Measurements from ENCODE around the gene RBMS3. TPM values are rescaled to one million over a fixed set of nuclear protein-coding genes. Genes with fewer than 3 reads are reported as not detected.
A peak's percentile ranks its signal among the peaks of the same experiment; 100 is the strongest.

The RBMS3 gene
- total RNA-seq, 1 donor from 2014 or later = 47.6 TPM

DNA sequence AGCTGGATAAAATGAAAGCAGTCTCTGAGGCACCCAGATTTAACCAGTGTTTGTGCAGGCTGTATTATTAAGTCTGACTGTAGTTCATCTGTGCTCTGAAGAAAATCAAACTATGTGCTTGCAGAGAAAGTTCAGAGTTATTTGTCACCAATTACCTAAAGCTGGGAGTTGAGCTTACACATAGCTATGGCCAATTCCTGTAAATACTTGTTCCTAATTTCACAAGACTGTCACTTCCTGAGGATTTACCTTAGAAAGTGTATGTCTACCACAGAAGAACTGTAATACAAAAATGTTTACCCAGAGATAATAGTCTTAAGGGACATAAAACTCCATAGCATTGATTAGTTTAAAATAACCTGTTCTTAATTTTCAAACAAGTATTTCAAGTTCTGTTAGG lies 697.2 kb downstream of the RBMS3 start:
- no peak for DNase-seq (ENCODE audit: low spot score)
- no peak overlapping the region for H3K4me3 Mint-ChIP-seq (ENCODE audit: unreplicated experiment)
- no peaks in the 10 kb centered on the region for H3K27me3 Mint-ChIP-seq (ENCODE audit: low read depth)
- peaks cover 25% of the 10 kb centered on the region for H3K4me1 Mint-ChIP-seq (ENCODE audit: low read depth)
- peak overlapping the region; percentile 19 for H3K27ac Mint-ChIP-seq (ENCODE audit: unreplicated experiment)
- H3K9me3 Mint-ChIP-seq (ENCODE audit: low read depth) = peaks cover 27% of the 10 kb centered on the region
- peaks cover 11% of the 10 kb centered on the region for H3K36me3 Mint-ChIP-seq (ENCODE audit: low read depth)
- TF ChIP-seq, protein P1, sequence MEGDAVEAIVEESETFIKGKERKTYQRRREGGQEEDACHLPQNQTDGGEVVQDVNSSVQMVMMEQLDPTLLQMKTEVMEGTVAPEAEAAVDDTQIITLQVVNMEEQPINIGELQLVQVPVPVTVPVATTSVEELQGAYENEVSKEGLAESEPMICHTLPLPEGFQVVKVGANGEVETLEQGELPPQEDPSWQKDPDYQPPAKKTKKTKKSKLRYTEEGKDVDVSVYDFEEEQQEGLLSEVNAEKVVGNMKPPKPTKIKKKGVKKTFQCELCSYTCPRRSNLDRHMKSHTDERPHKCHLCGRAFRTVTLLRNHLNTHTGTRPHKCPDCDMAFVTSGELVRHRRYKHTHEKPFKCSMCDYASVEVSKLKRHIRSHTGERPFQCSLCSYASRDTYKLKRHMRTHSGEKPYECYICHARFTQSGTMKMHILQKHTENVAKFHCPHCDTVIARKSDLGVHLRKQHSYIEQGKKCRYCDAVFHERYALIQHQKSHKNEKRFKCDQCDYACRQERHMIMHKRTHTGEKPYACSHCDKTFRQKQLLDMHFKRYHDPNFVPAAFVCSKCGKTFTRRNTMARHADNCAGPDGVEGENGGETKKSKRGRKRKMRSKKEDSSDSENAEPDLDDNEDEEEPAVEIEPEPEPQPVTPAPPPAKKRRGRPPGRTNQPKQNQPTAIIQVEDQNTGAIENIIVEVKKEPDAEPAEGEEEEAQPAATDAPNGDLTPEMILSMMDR (IDR thresholded peaks at IDR 0.05) = no peak

DNA sequence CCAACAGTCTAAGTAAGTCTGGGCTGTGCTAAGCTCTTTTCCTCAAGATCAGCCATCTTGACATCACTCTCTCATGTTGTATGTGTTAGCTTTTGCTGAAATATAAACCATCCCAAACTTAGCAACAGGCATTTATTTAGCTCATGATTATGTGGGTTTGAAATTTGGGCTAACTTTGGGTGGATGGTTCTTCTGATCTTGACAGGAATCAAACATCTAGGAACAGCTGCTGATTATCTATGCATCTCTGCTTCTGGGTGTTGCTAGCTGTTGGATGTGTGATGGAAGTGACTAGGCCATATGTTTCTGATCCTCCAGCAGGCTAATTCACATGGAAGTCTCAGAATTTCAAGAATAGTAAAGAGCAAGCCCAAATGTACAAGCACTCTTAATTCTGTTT lies 710.3 kb downstream of the RBMS3 start:
- Mint-ChIP-seq H3K4me1 (ENCODE audit: low read depth) (peaks cover 11% of the 10 kb centered on the region), H3K9me3 (ENCODE audit: low read depth) (no peaks in the 10 kb centered on the region), H3K27me3 (ENCODE audit: low read depth) (no peaks in the 10 kb centered on the region), H3K36me3 (ENCODE audit: low read depth) (peaks cover 10% of the 10 kb centered on the region), H3K27ac (ENCODE audit: unreplicated experiment) (no peak overlapping the region), H3K4me3 (ENCODE audit: unreplicated experiment) (no peak overlapping the region)
- DNase-seq (ENCODE audit: low spot score) = no peak
- TF ChIP-seq, protein P1 (IDR thresholded peaks at IDR 0.05) = no peak

DNA sequence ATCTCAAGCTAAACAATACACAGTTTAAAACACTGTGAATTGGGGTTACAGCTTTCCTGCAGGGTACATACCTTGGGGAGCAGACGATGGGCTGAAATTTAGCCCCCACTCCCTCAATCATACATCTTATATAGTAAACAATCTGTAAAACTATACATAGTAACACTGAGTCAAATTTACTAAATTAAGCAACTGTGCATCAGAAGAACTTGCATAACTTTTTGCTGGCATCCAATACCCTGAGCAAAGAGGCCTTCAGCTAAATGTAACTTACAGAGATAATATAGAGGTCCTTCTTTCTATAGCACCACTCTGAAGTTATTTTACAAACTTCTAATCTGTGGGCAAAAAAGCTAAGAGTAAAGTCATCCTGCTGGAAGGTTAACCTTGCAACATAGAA lies 721.9 kb downstream of the RBMS3 start:
- Mint-ChIP-seq H3K4me1 (ENCODE audit: low read depth) (peaks cover 7% of the 10 kb centered on the region), H3K9me3 (ENCODE audit: low read depth) (peaks cover 3% of the 10 kb centered on the region), H3K27me3 (ENCODE audit: low read depth) (no peaks in the 10 kb centered on the region), H3K4me3 (ENCODE audit: unreplicated experiment) (no peak overlapping the region), H3K27ac (ENCODE audit: unreplicated experiment) (no peak overlapping the region), H3K36me3 (ENCODE audit: low read depth) (peaks cover 3% of the 10 kb centered on the region)
- TF ChIP-seq, protein P1 (IDR thresholded peaks at IDR 0.05) = no peak
- no peak for DNase-seq (ENCODE audit: low spot score)

DNA sequence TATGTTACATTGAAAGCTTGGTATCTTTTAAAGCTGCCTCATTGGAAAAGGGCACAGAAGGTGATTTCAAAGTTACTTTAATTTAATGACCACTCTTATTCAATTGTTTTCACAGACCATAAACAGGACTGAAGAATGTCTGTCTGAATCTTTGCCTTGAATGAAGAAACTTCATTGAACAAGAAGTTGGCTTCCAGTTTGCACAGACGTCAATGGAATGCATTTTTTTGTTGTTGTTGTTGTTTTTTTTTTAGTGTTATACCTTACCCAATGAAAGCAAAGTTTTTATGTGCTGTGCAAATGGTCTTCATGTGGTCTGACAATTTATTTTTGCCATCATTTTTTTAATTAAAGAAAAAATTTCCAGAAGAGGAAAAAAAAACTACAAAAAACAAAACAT lies 722.9 kb downstream of the RBMS3 start:
- no peak overlapping the region for H3K27ac Mint-ChIP-seq (ENCODE audit: unreplicated experiment)
- no peak overlapping the region for H3K4me3 Mint-ChIP-seq (ENCODE audit: unreplicated experiment)
- peaks cover 3% of the 10 kb centered on the region for H3K9me3 Mint-ChIP-seq (ENCODE audit: low read depth)
- TF ChIP-seq, protein P1 (IDR thresholded peaks at IDR 0.05) = no peak
- H3K27me3 Mint-ChIP-seq (ENCODE audit: low read depth) = no peaks in the 10 kb centered on the region
- peaks cover 2% of the 10 kb centered on the region for H3K36me3 Mint-ChIP-seq (ENCODE audit: low read depth)
- no peak for DNase-seq (ENCODE audit: low spot score)
- peaks cover 7% of the 10 kb centered on the region for H3K4me1 Mint-ChIP-seq (ENCODE audit: low read depth)

DNA sequence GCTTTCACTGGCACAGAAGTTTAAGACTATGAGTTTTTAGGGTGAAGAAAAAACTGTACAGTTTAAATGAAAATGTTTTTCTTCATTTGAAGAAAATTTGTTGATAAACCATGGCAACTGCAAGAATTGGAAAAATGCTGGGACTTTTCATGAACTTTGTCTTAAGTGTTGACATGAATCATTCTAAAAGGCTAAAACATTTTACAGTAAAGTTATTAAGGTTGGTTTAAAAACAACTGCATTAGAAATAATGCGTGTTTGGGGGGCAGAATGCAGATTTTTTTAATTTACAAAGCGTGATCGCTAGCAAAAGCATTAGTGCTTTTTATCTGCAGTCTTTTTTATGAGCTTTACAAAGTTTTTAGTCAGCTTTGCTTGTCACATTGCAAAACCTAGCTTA lies 723.6 kb downstream of the RBMS3 start:
- Mint-ChIP-seq H3K9me3 (ENCODE audit: low read depth) (no peaks in the 10 kb centered on the region), H3K4me3 (ENCODE audit: unreplicated experiment) (no peak overlapping the region), H3K27me3 (ENCODE audit: low read depth) (no peaks in the 10 kb centered on the region), H3K36me3 (ENCODE audit: low read depth) (no peaks in the 10 kb centered on the region), H3K27ac (ENCODE audit: unreplicated experiment) (no peak overlapping the region), H3K4me1 (ENCODE audit: low read depth) (peaks cover 7% of the 10 kb centered on the region)
- no peak for DNase-seq (ENCODE audit: low spot score)
- TF ChIP-seq, protein P1 (IDR thresholded peaks at IDR 0.05) = no peak
